Stimulated activated CD8-positive, alpha-beta memory T cell treated with anti-CD3 and anti-CD28 coated beads, Interleukin-12 subunit alpha, Interleukin-12 subunit beta, amount 100 ng/mL, for 4 hours (primary cell): ENCODE data around the gene GSE1.

Experiments
- DNase-seq: peaks from one replicate; pipeline ENCODE4 v3.0.0-alpha.2; 2020; ENCODE audit warnings: low read depth

Gene GSE1

GRCh38 chr16:85661740-85662481, 48.8 kb downstream of the GSE1 start:
- no peak for DNase-seq

- DNase-seq, result no peak
Observed at GRCh38 chr16:85662482-85662812, 49.3 kb downstream of the GSE1 start.

- DNase-seq, result no peak
Observed at GRCh38 chr16:85662976-85663830, 50.1 kb downstream of the GSE1 start.

GRCh38 chr16:85663891-85664321, 50.8 kb downstream of the GSE1 start:
- no peak for DNase-seq

- no peak for DNase-seq
Observed at GRCh38 chr16:85664580-85665372, 51.7 kb downstream of the GSE1 start.

- DNase-seq, result no peak
Observed at GRCh38 chr16:85665373-85665740, 52.2 kb downstream of the GSE1 start.

GRCh38 chr16:85665929-85666328, 52.8 kb downstream of the GSE1 start:
- DNase-seq, result no peak

- DNase-seq, result no peak
Observed at GRCh38 chr16:85667261-85667660, 54.1 kb downstream of the GSE1 start.

GRCh38 chr16:85667841-85668413, 54.8 kb downstream of the GSE1 start:
- no peak for DNase-seq

- no peak for DNase-seq
Observed at GRCh38 chr16:85668676-85669424, 55.7 kb downstream of the GSE1 start.

GRCh38 chr16:85670840-85671239, 57.7 kb downstream of the GSE1 start:
- no peak for DNase-seq

- no peak for DNase-seq
Observed at GRCh38 chr16:85673529-85674417, 60.7 kb downstream of the GSE1 start.

- DNase-seq, result no peak
Observed at GRCh38 chr16:85674418-85674755, 61.3 kb downstream of the GSE1 start.

- no peak for DNase-seq
Observed at GRCh38 chr16:85674828-85675227, 61.7 kb downstream of the GSE1 start.

- no peak for DNase-seq
Observed at GRCh38 chr16:85675251-85675874, 62.2 kb downstream of the GSE1 start.

- DNase-seq, result no peak
Observed at GRCh38 chr16:85676466-85676865, 63.3 kb downstream of the GSE1 start.

GRCh38 chr16:85677383-85677967, 64.4 kb downstream of the GSE1 start:
- no peak for DNase-seq

- DNase-seq, result no peak
Observed at GRCh38 chr16:85678016-85678415, 64.9 kb downstream of the GSE1 start.

GRCh38 chr16:85678821-85679220, 65.7 kb downstream of the GSE1 start:
- DNase-seq, result no peak

- DNase-seq, result no peak
Observed at GRCh38 chr16:85679870-85680269, 66.7 kb downstream of the GSE1 start.
